Keratinocyte (primary cell): Measurements from ENCODE around the gene ACR. TPM values are rescaled to one million over a fixed set of nuclear protein-coding genes. Genes with fewer than 3 reads are reported as not detected.
A peak's percentile ranks its signal among the peaks of the same experiment; 100 is the strongest.

Experiments used
- DNase-seq: peaks from one replicate; pipeline ENCODE4 v3.0.0-alpha.2; 2011; ENCODE audit warnings: low read depth, missing footprints, low spot score
- FAIRE-seq: peaks from 2 replicates; lab custom pipeline; 2011; peaks lifted over from hg19 to GRCh38; lab: Jason Lieb, UNC
- H2AFZ ChIP-seq: 2 replicates; pipeline ENCODE4 v1.6.0; 2012; ENCODE audit warnings: low read length, control low read depth, inconsistent platforms; ENCODE audit not compliant: control insufficient read depth
- H3K27ac ChIP-seq: 2 replicates; pipeline ENCODE4 v1.5.1; 2011; ENCODE audit warnings: low read length; ENCODE audit not compliant: control insufficient read depth, insufficient read depth
- H3K27me3 ChIP-seq: 3 replicates; pipeline ENCODE4 v1.6.0; 2011; ENCODE audit warnings: low read length; ENCODE audit not compliant: control insufficient read depth, insufficient read depth; ENCODE audit errors: extremely low read depth
- H3K36me3 ChIP-seq, 2 experiments: 2 replicates in 1 of 2; 3 replicates in 1 of 2; pipeline ENCODE4 v1.5.1; 2011; ENCODE audit warnings: low read length in 2 of 2, mild to moderate bottlenecking in 1 of 2; ENCODE audit not compliant: control insufficient read depth in 2 of 2, insufficient read depth in 2 of 2; ENCODE audit errors: extremely low read depth in 1 of 2
- H3K4me1 ChIP-seq: 3 replicates; pipeline ENCODE4 v1.5.1; 2011; ENCODE audit warnings: low read length; ENCODE audit not compliant: control insufficient read depth, insufficient read depth; ENCODE audit errors: extremely low read depth
- H3K4me2 ChIP-seq: 3 replicates; pipeline ENCODE4 v1.6.0; 2011; ENCODE audit warnings: low read depth, low read length; ENCODE audit not compliant: control insufficient read depth, insufficient read depth; ENCODE audit errors: extremely low read depth
- H3K4me3 ChIP-seq, 3 experiments: fragments of 200-600 bp in 1 of 3; sonication (generic) in 1 of 3; 2 replicates in 2 of 3; 3 replicates in 1 of 3; pipeline ENCODE4 v1.5.1; 2011 to 2016; ENCODE audit warnings: low read length in 3 of 3, mild to moderate bottlenecking in 3 of 3, control low read depth in 2 of 3, inconsistent platforms in 1 of 3, low read depth in 1 of 3, mixed read lengths in 1 of 3, mixed run types in 1 of 3, moderate library complexity in 1 of 3; ENCODE audit not compliant: control insufficient read depth in 2 of 3, insufficient read depth in 2 of 3; ENCODE audit errors: extremely low read depth in 1 of 3
- H3K79me2 ChIP-seq: 2 replicates; pipeline ENCODE4 v1.6.0; 2012; ENCODE audit warnings: low read length; ENCODE audit not compliant: control insufficient read depth, insufficient read depth
- H3K9ac ChIP-seq: 3 replicates; pipeline ENCODE4 v1.6.0; 2011; ENCODE audit warnings: low read length; ENCODE audit not compliant: control insufficient read depth, insufficient read depth; ENCODE audit errors: extremely low read depth
- H3K9me1 ChIP-seq: 3 replicates; pipeline ENCODE4 v1.6.0; 2011; ENCODE audit warnings: low read length; ENCODE audit not compliant: control insufficient read depth, insufficient read depth; ENCODE audit errors: extremely low read depth
- H3K9me3 ChIP-seq: 2 replicates; pipeline ENCODE4 v1.5.1; 2012; ENCODE audit warnings: low read depth, low read length; ENCODE audit not compliant: control insufficient read depth
- H4K20me1 ChIP-seq: 3 replicates; pipeline ENCODE4 v1.6.0; 2011; ENCODE audit warnings: low read length; ENCODE audit not compliant: control insufficient read depth, insufficient read depth; ENCODE audit errors: extremely low read depth
- CTCF ChIP-seq, 3 experiments: IDR thresholded peaks in 1 of 3; conservative IDR thresholded peaks in 1 of 3; optimal IDR thresholded peaks in 1 of 3; 2 replicates in 2 of 3; 3 replicates in 1 of 3; pipeline versions ENCODE3 to v1.5.1; 2011; ENCODE audit warnings: low read length in 3 of 3, mild to moderate bottlenecking in 3 of 3, moderate library complexity in 2 of 3, control low read depth in 1 of 3, inconsistent platforms in 1 of 3; ENCODE audit not compliant: insufficient read depth in 2 of 3; ENCODE audit errors: extremely low read depth in 1 of 3
- EZH2 ChIP-seq: IDR thresholded peaks from one replicate; pipeline ENCODE4 v1.6.1; 2012; ENCODE audit warnings: inconsistent platforms, mild to moderate bottlenecking, low read length, moderate library complexity
- dilution Hi-C: fragments of 300-500 bp; cut with MboI; formaldehyde crosslinking; loops from one replicate; pipeline ENCODE4 v1.7.0; 2020; ENCODE audit warnings: low sequenced_read_pairs; ENCODE audit not compliant: extremely low pct_ligation_motif_present
- polyA plus RNA-seq, 5 experiments: library from polyadenylated mRNA; depleted of rRNA in 3 of 5; stranded (reverse) in 3 of 5; stranded (forward) in 1 of 5; unstranded in 1 of 5; fragments of >200 nt; gene quantifications; 1 replicate in 1 of 5; 2 replicates in 3 of 5; 3 replicates in 1 of 5; pipeline versions ENCODE4 v1.2.1 to v1.2.3, GENCODE V29; 2011 to 2012; ENCODE audit warnings: missing spikeins in 2 of 5, low read depth in 1 of 5, low replicate concordance in 1 of 5

The ACR gene
- polyA plus RNA-seq, 1 donor (not counting 4 experiments of a cell fraction or from before 2014, with no cell fraction given), result not detected

DNA sequence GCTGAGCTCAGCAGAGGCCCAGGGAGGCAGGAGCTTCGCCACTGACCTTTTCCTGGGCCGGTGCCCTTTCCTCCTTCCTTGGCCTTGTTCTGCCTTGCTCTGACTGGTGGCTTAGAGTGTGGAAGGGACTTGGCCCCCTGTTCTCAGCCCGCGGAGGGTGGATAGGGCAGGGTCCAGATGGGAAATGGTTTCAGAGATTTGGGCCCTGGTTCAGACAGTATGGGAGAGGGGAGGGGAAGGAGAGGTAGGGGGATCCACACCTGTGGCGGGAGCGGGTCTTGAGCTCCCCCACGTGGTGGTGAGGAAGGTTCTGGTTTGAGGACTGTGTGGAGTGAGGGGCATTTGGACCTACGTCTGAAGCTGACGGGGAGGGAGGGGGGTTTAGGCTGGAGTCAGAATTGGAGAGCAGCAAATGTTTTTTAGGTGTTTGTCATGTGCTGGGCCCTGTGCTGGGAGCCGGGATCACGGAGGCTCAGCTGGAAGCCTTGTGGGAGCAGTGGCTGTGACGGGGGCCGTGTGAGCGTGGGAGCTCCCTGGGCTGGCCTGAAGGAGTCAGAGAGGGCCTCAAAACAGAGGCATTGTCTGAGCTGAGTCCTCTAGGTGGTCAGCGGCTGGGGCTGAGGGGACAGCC lies 38.1 kb upstream of the ACR start:
- Histone ChIP-seq H3K9ac (no peak overlapping the region), H3K9me1 (no peaks in the 10 kb centered on the region), H3K36me3 (peaks cover 0 to 3% of the 10 kb centered on the region in 2 experiments), H4K20me1 (no peaks in the 10 kb centered on the region), H3K27ac (no peak overlapping the region), H3K4me1 (peaks cover 20% of the 10 kb centered on the region), H3K4me3 (no peak overlapping the region), H3K4me2 (no peak overlapping the region), H2AFZ (no peak overlapping the region), H3K79me2 (no peaks in the 10 kb centered on the region), H3K9me3 (no peaks in the 10 kb centered on the region), H3K27me3 (no peaks in the 10 kb centered on the region)
- TF ChIP-seq CTCF (optimal IDR thresholded peaks at IDR 0.05 in 1 of 3, IDR thresholded peaks at IDR 0.05 in 1 of 3, conservative IDR thresholded peaks at IDR 0.05 in 1 of 3; ENCODE audit: extremely low read depth in 1 of 3, insufficient read depth in 2 of 3, low read length in 3 of 3) (peak in 2 of 3 experiments; percentile 15 to 52), EZH2 (no peak)
- FAIRE-seq, result no peak
- dilution Hi-C loops, result no loop called here
- no peak for DNase-seq

- Histone ChIP-seq H2AFZ (no peak overlapping the region), H3K27ac (no peak overlapping the region), H3K9me1 (no peaks in the 10 kb centered on the region), H3K4me3 (no peak overlapping the region), H3K4me2 (no peak overlapping the region), H3K27me3 (no peaks in the 10 kb centered on the region), H4K20me1 (no peaks in the 10 kb centered on the region), H3K79me2 (no peaks in the 10 kb centered on the region), H3K4me1 (peaks cover 15% of the 10 kb centered on the region), H3K36me3 (peaks cover 0 to 6% of the 10 kb centered on the region in 2 experiments), H3K9ac (no peak overlapping the region), H3K9me3 (no peaks in the 10 kb centered on the region)
- DNase-seq (no peak), FAIRE-seq (no peak)
- no peak for TF ChIP-seq CTCF (optimal IDR thresholded peaks at IDR 0.05 in 1 of 3, IDR thresholded peaks at IDR 0.05 in 1 of 3, conservative IDR thresholded peaks at IDR 0.05 in 1 of 3; ENCODE audit: extremely low read depth in 1 of 3, insufficient read depth in 2 of 3, low read length in 3 of 3)
- TF ChIP-seq EZH2, result no peak
- dilution Hi-C loops, result no loop called here
Measured at GRCh38 chr22:50700387-50701075, 37.5 kb upstream of the ACR start.
